AG10803 (cell line): Measurements from ENCODE around the gene PCGF1.
A peak's percentile ranks its signal among the peaks of the same experiment; 100 is the strongest.

Experiments
- DNase-seq: peaks from one replicate; pipeline ENCODE4 v3.0.0; 2010; ENCODE audit warnings: low read depth
- H3K4me3 ChIP-seq: 2 replicates; pipeline ENCODE4 v1.5.1; 2011; ENCODE audit warnings: mild to moderate bottlenecking, low read length, control low read depth
- CTCF ChIP-seq: conservative IDR thresholded peaks from 2 replicates; pipeline ENCODE4 v1.5.1; 2011; ENCODE audit warnings: mild to moderate bottlenecking, low read length, control low read depth, inconsistent platforms

The PCGF1 gene

GRCh38 chr2:74535440-74535965 lies 28.0 kb upstream of the PCGF1 start:
- no peak for DNase-seq
- no peak overlapping the region for H3K4me3 ChIP-seq
- no peak for TF ChIP-seq CTCF

DNA sequence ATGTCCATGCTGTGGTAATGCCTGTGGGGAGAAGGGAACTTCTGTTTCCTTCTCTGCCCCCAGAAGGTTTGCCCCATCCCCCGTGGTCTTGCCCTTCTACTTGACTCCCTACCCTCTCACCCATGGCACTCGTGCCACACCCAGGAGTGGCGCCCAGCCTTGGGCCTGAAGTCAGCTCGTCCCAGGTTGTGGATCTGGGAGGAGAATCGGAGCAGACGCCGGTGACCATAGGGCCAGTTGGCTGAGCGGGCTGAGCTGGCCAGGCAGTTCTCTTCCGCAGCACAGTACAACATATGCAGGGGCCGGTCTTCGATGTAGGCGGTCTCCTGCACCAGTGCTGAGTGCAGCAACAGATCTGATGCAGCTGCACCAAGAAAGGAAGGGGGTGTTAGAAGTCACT lies 26.9 kb upstream of the PCGF1 start:
- no peak overlapping the region for H3K4me3 ChIP-seq
- DNase-seq = no peak
- TF ChIP-seq CTCF = no peak

DNA sequence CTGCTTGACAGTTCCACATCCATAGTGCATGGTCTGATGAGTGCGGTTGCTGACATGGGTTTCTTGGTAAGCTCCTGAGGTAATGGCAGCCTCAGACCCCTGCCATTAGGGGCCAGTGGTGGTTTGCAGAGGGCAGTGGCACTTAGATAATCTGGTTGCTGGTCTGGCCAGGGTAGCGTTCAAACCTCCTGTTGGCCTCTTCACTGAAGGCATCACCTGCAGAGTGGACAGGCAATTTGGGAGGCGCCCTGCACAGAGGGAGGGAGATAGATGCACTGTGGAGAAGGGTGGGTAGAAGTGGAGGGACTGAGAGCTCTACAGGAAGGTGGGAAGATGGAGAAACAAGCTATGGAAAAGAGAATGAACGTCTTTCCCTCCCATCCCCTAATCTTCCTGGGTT lies 26.0 kb upstream of the PCGF1 start:
- no peak for DNase-seq
- H3K4me3 ChIP-seq = no peak overlapping the region
- TF ChIP-seq CTCF = no peak

GRCh38 chr2:74532222-74532621 lies 24.7 kb upstream of the PCGF1 start:
- peak; percentile 70 for DNase-seq
- H3K4me3 ChIP-seq = no peak overlapping the region
- TF ChIP-seq CTCF = peak; percentile 52

DNA sequence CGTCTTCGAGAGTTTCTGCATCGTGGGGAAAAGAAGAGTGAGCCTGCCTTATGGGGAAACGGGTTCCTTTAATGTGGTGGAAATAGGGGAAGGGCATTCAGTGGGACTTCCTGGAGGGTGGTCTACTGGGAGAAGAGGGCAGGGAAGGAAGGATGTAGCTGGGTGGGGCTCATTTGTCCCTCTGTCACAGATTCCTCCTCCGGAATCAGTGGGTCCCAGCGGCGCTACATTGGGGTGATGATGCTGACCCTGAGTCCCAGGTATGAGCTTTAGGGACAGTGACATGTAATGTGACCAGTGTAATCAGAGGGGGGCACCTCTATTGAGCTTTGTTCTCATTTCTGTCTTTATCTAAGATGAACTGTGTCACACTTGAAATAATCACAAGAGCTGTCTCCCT lies 24.2 kb upstream of the PCGF1 start:
- H3K4me3 ChIP-seq = peak overlapping the region; percentile 99; the same call in 1 of the 2 replicates
- no peak for TF ChIP-seq CTCF
- DNase-seq = no peak

GRCh38 chr2:74530239-74531187 lies 23.0 kb upstream of the PCGF1 start:
- peak overlapping the region; percentile 99 for H3K4me3 ChIP-seq
- no peak for TF ChIP-seq CTCF
- DNase-seq = peak; percentile 51
